PC-9 (cell line): ENCODE measurements around the gene FUCA2. TPM values are rescaled to one million over a fixed set of nuclear protein-coding genes. Genes with fewer than 3 reads are reported as not detected.
"Not testable (repeated sequence)": the region's sequence is repeated elsewhere in the genome, so short reads cannot be mapped to it uniquely, and the experiment has no call there.

Source experiments
- BruUV-seq: library from RNA; stranded (reverse); fragments of 400-500 nt; replicated peaks from 2 replicates; lab custom pipeline; 2021; lab: Mats Ljungman, UMichigan
- CTCF ChIA-PET: fragments of 300-600 bp; sonication (Branson Sonifier 250); formaldehyde crosslinking; loops from one replicate; lab custom pipeline; 2022; ENCODE audit warnings: antibody characterized with exemption; lab: Charles Lee
- POLR2A ChIA-PET: fragments of 300-600 bp; sonication (Branson Sonifier 250); formaldehyde crosslinking; loops from one replicate; lab custom pipeline; 2022; ENCODE audit warnings: antibody characterized with exemption; ENCODE audit not compliant: unreplicated experiment; lab: Charles Lee
- DNase-seq, 2 experiments: peaks; one replicate each; pipeline versions ENCODE4 v3.0.0 to v3.0.0-alpha.2; 2015 to 2022; ENCODE audit warnings: mixed read lengths in 1 of 2
- H2AFZ ChIP-seq: fragments of 200-600 bp; sonication (generic); 2 replicates; pipeline ENCODE4 v1.8.1; 2017; ENCODE audit warnings: antibody characterized with exemption
- H3F3A ChIP-seq: fragments of 200-600 bp; sonication (generic); 2 replicates; pipeline ENCODE4 v1.8.1; 2017; ENCODE audit warnings: antibody characterized with exemption, mild to moderate bottlenecking, low read depth; ENCODE audit not compliant: insufficient read depth
- H3K27ac ChIP-seq: fragments of 200-600 bp; sonication (generic); 2 replicates; pipeline ENCODE4 v1.6.1; 2016; ENCODE audit warnings: mixed run types
- H3K27me3 ChIP-seq: fragments of 200-600 bp; sonication (generic); 2 replicates; pipeline ENCODE4 v1.6.1; 2016; ENCODE audit warnings: low read depth, mixed run types; ENCODE audit not compliant: insufficient read depth
- H3K36me3 ChIP-seq: fragments of 200-600 bp; sonication (generic); 2 replicates; pipeline ENCODE4 v1.6.1; 2016; ENCODE audit warnings: low read depth, mixed run types
- H3K4me1 ChIP-seq: fragments of 200-600 bp; sonication (generic); replicated peaks from 2 replicates; pipeline ENCODE4 v1.6.1; 2016; ENCODE audit warnings: mixed run types; ENCODE audit not compliant: insufficient read depth
- H3K4me2 ChIP-seq: fragments of 200-600 bp; sonication (generic); 2 replicates; pipeline ENCODE4 v1.6.1; 2017; ENCODE audit warnings: mixed run types
- H3K4me3 ChIP-seq: fragments of 200-600 bp; sonication (generic); 2 replicates; pipeline ENCODE4 v1.6.1; 2016; ENCODE audit warnings: mixed run types
- H3K79me2 ChIP-seq: fragments of 200-600 bp; sonication (generic); 2 replicates; pipeline ENCODE4 v1.6.1; 2017; ENCODE audit warnings: low read depth, mixed run types
- H3K9me2 ChIP-seq: fragments of 200-600 bp; sonication (generic); 2 replicates; pipeline ENCODE4 v1.8.1; 2017; ENCODE audit warnings: mild to moderate bottlenecking; ENCODE audit not compliant: insufficient read depth
- H3K9me3 ChIP-seq: fragments of 200-600 bp; sonication (generic); 2 replicates; pipeline ENCODE4 v1.8.1; 2016; ENCODE audit warnings: low read depth; ENCODE audit not compliant: insufficient read depth
- H4K20me1 ChIP-seq: fragments of 200-600 bp; sonication (generic); 2 replicates; pipeline ENCODE4 v1.8.1; 2017; ENCODE audit not compliant: insufficient read depth
- EZH2 ChIP-seq: fragments of 200-600 bp; sonication (generic); IDR thresholded peaks from 2 replicates; pipeline ENCODE4 v1.8.0; 2017; ENCODE audit warnings: antibody characterized with exemption, low read depth
- intact Hi-C: fragments of 100-400 bp; cut with micrococcal nuclease; formaldehyde crosslinking; loops from one replicate; pipeline ENCODE4 v1.10.0; 2022; ENCODE audit not compliant: unreplicated experiment
- total RNA-seq: library from RNA; stranded (reverse); gene quantifications from 2 replicates; pipeline ENCODE4 v1.2.3, GENCODE V29; 2021
- TF ChIP-seq, protein P1 (sequence below): fragments of 200-600 bp; sonication (generic); conservative IDR thresholded peaks from 2 replicates; pipeline ENCODE4 v1.6.1; 2017; ENCODE audit warnings: mixed run types, antibody characterized with exemption, mild to moderate bottlenecking, moderate library complexity

FUCA2 gene
- total RNA-seq, 1 experiment from 2014 or later, result 74.8 TPM

- Histone ChIP-seq H3K4me1 (peaks cover 22% of the 10 kb centered on the region), H2AFZ (peak overlapping the region; percentile 98), H3K36me3 (no peaks in the 10 kb centered on the region), H3K4me2 (peak overlapping the region; percentile 82), H3K79me2 (peaks cover 61% of the 10 kb centered on the region), H3K4me3 (peak overlapping the region; percentile 77), H3F3A (no peaks in the 10 kb centered on the region; the same call in 1 of the 2 replicates), H4K20me1 (no peaks in the 10 kb centered on the region), H3K27ac (peak overlapping the region; percentile 47; the same call in 1 of the 2 replicates), H3K9me2 (no peaks in the 10 kb centered on the region), H3K27me3 (no peaks in the 10 kb centered on the region), H3K9me3 (no peaks in the 10 kb centered on the region)
- POLR2A ChIA-PET, result interaction anchor here (0.5 to 0.7 kb wide), 2 partner anchors 116 to 272 kb away, joined by 3 to 4 read pairs; no protein-coding TSS in a partner anchor
- no TSS peak for BruUV-seq
- no peak for TF ChIP-seq EZH2
- TF ChIP-seq, protein P1, sequence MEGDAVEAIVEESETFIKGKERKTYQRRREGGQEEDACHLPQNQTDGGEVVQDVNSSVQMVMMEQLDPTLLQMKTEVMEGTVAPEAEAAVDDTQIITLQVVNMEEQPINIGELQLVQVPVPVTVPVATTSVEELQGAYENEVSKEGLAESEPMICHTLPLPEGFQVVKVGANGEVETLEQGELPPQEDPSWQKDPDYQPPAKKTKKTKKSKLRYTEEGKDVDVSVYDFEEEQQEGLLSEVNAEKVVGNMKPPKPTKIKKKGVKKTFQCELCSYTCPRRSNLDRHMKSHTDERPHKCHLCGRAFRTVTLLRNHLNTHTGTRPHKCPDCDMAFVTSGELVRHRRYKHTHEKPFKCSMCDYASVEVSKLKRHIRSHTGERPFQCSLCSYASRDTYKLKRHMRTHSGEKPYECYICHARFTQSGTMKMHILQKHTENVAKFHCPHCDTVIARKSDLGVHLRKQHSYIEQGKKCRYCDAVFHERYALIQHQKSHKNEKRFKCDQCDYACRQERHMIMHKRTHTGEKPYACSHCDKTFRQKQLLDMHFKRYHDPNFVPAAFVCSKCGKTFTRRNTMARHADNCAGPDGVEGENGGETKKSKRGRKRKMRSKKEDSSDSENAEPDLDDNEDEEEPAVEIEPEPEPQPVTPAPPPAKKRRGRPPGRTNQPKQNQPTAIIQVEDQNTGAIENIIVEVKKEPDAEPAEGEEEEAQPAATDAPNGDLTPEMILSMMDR, result no peak
- DNase-seq, result no peak
- intact Hi-C loops, result no loop called here
- CTCF ChIA-PET, result no interaction called here
Measured at GRCh38 chr6:143449082-143449713, 62.3 kb downstream of the FUCA2 start.

DNA sequence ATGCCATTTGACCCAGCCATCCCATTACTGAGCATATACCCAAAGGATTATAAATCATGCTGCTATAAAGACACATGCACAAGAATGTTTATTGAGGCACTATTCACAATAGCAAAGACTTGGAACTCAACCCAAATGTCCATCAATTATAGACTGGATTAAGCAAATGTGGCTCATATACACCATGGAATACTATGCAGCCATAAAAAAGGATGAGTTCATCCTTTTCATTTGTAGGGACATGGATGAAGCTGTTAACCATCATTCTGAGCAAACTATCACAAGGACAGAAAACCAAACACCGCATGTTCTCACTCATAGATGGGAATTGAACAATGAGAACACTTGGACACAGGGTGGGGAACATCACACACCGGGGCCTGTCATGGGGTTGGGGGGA lies 63.7 kb downstream of the FUCA2 start:
- intact Hi-C loops, H3K36me3 ChIP-seq, H3K4me2 ChIP-seq, BruUV-seq, H3K27me3 ChIP-seq, DNase-seq, POLR2A ChIA-PET, H4K20me1 ChIP-seq, H3F3A ChIP-seq, H3K4me3 ChIP-seq, H3K9me3 ChIP-seq, H3K27ac ChIP-seq, H3K9me2 ChIP-seq, H2AFZ ChIP-seq, CTCF ChIA-PET: not testable (repeated sequence)
- peaks cover 22% of the 10 kb centered on the region for H3K4me1 ChIP-seq
- H3K79me2 ChIP-seq, result peaks cover 54% of the 10 kb centered on the region

Other genes with a start within 250 kb of the FUCA2 start
- gene ADAT2, start 61.0 kb downstream of the FUCA2 start, total RNA-seq, result 5.5 and 6.0 TPM in 2 replicates
- gene PEX3, start 60.9 kb downstream of the FUCA2 start, total RNA-seq, result 18.4 and 20.9 TPM in 2 replicates
- gene PHACTR2, start 166.2 kb upstream of the FUCA2 start, total RNA-seq, result 32.8 and 39.8 TPM in 2 replicates